ENCODE results near the gene HORMAD1. TPM values are rescaled to one million over a fixed set of nuclear protein-coding genes. Genes with fewer than 3 reads are reported as not detected.
"Not testable (repeated sequence)": the region's sequence is repeated elsewhere in the genome, so short reads cannot be mapped to it uniquely, and the experiment has no call there.

HORMAD1 gene
- under 1 TPM in 1 of 12 donors, not detected in 11; 0.27 TPM for polyA plus RNA-seq (ENCODE audit: insufficient read length in 12 of 12)
- long read RNA-seq, donor 1: 0 reads
- long read RNA-seq, donor 2: 0 reads
- long read RNA-seq, donor 3: 0 reads
- long read RNA-seq, donor 4: 0 reads
- long read RNA-seq, donor 5: 0 reads
- long read RNA-seq, donor 6: 0 reads
- long read RNA-seq, donor 7: 0 reads
- long read RNA-seq, donor 8: 0 reads
- long read RNA-seq, donor 9: 0 reads
- long read RNA-seq, donor 10: 0 reads
- long read RNA-seq, donor 11: 0 reads

- no peak for DNase-seq
Measured at GRCh38 chr1:150720703-150721102, at the start of gene HORMAD1. Gene HORMAD1, minus strand, starts transcription at chr1:150720895. Its CDS starts 1,390 bp downstream, at chr1:150719505.

- not testable (repeated sequence) for DNase-seq
Measured at GRCh38 chr1:150767704-150768103, 47.0 kb upstream of the HORMAD1 start.

GRCh38 chr1:150765977-150766301, 45.2 kb upstream of the HORMAD1 start:
- not testable (repeated sequence) for DNase-seq

GRCh38 chr1:150765296-150765976, 44.7 kb upstream of the HORMAD1 start, which contains the start of gene CTSS:
Gene CTSS, minus strand, starts transcription at chr1:150765778. Its CDS starts 1,015 bp downstream, at chr1:150764763.
- peak; percentile 33 for DNase-seq

- peak; percentile 29 for DNase-seq
Measured at GRCh38 chr1:150764617-150765101, 44.0 kb upstream of the HORMAD1 start.

- no peak for DNase-seq
Measured at GRCh38 chr1:150763018-150763417, 42.3 kb upstream of the HORMAD1 start.

- no peak for DNase-seq
Measured at GRCh38 chr1:150762552-150762951, 41.9 kb upstream of the HORMAD1 start.

- DNase-seq: no peak
Measured at GRCh38 chr1:150761801-150762200, 41.1 kb upstream of the HORMAD1 start.

- DNase-seq: no peak
Measured at GRCh38 chr1:150760013-150760412, 39.3 kb upstream of the HORMAD1 start.

GRCh38 chr1:150753416-150753815, 32.7 kb upstream of the HORMAD1 start:
- DNase-seq: no peak

GRCh38 chr1:150751443-150751842, 30.7 kb upstream of the HORMAD1 start:
- no peak for DNase-seq

GRCh38 chr1:150749720-150750311, 29.1 kb upstream of the HORMAD1 start:
- no peak for DNase-seq

- DNase-seq: no peak
Measured at GRCh38 chr1:150748878-150749719, 28.4 kb upstream of the HORMAD1 start.

GRCh38 chr1:150730130-150730721, 9.5 kb upstream of the HORMAD1 start:
- no peak for DNase-seq

GRCh38 chr1:150724336-150724735, 3.6 kb upstream of the HORMAD1 start:
- no peak for DNase-seq

GRCh38 chr1:150720098-150720497, 597 bp downstream of the HORMAD1 start:
- DNase-seq: no peak

- DNase-seq: no peak
Measured at GRCh38 chr1:150718225-150718891, 2.3 kb downstream of the HORMAD1 start.

GRCh38 chr1:150709031-150709430, 11.7 kb downstream of the HORMAD1 start:
- DNase-seq: not testable (repeated sequence)

GRCh38 chr1:150708595-150708994, 12.1 kb downstream of the HORMAD1 start:
- DNase-seq: no peak

- DNase-seq: no peak
Measured at GRCh38 chr1:150706091-150706490, 14.6 kb downstream of the HORMAD1 start.

GRCh38 chr1:150703427-150703826, 17.3 kb downstream of the HORMAD1 start:
- no peak for DNase-seq

Measured in muscle of arm (tissue), 14 donors.